Measurements from ENCODE around the gene AMZ1.

The AMZ1 gene

GRCh38 chr7:2661602-2662272, 26.3 kb upstream of the AMZ1 start:
- DNase-seq: no peak
- H4K12ac ChIP-seq (ENCODE audit: low read depth, low read length): no peak overlapping the region
- H4K91ac ChIP-seq (ENCODE audit: low read depth, low read length): no peak overlapping the region
- no peak overlapping the region for H2AFZ ChIP-seq (ENCODE audit: insufficient read depth, low read length, poor library complexity)
- no peak overlapping the region for H3K23ac ChIP-seq (ENCODE audit: low read length)
- H3K9ac ChIP-seq (ENCODE audit: low read length): no peak overlapping the region
- no peaks in the 10 kb centered on the region for H3K79me2 ChIP-seq (ENCODE audit: control insufficient read depth, insufficient read depth, low read length, poor library complexity)
- no peaks in the 10 kb centered on the region for H3K27me3 ChIP-seq (ENCODE audit: insufficient read depth, low read length)
- no CpG with 5 or more reads among the region's 43 CpGs for WGBS (ENCODE audit: extremely low coverage, insufficient coverage, insufficient read length)
- H2AK5ac ChIP-seq (ENCODE audit: low read length): no peak overlapping the region
- no peak overlapping the region for H2BK12ac ChIP-seq (ENCODE audit: low read length)
- no peak overlapping the region for H3K27ac ChIP-seq (ENCODE audit: low read depth, low read length)
- H3K4me2 ChIP-seq (ENCODE audit: low read length): no peak overlapping the region
- no peak overlapping the region for H2BK120ac ChIP-seq (ENCODE audit: insufficient read depth, low read length, poor library complexity)
- H3K14ac ChIP-seq (ENCODE audit: low read length): no peak overlapping the region
- H3K4ac ChIP-seq (ENCODE audit: low read depth, low read length): no peak overlapping the region
- H2BK5ac ChIP-seq (ENCODE audit: low read depth, low read length, poor library complexity): no peak overlapping the region
- no peaks in the 10 kb centered on the region for H3K79me1 ChIP-seq (ENCODE audit: low read length)
- H3K9me3 ChIP-seq (ENCODE audit: insufficient read depth, low read depth, low read length): peaks cover 2% of the 10 kb centered on the region
- H4K8ac ChIP-seq (ENCODE audit: low read depth, low read length): no peak overlapping the region
- no peak overlapping the region for H3K18ac ChIP-seq (ENCODE audit: low read length)
- H3K36me3 ChIP-seq (ENCODE audit: control insufficient read depth in 1 of 2, insufficient read depth in 2 of 2, low read length in 2 of 2): peaks cover 58 to 59% of the 10 kb centered on the region in 2 experiments
- no peaks in the 10 kb centered on the region for H3K4me1 ChIP-seq (ENCODE audit: control insufficient read depth in 1 of 2, insufficient read depth in 2 of 2, low read length in 2 of 2)
- no peak overlapping the region for H3K4me3 ChIP-seq (ENCODE audit: low read depth, low read length)

DNA sequence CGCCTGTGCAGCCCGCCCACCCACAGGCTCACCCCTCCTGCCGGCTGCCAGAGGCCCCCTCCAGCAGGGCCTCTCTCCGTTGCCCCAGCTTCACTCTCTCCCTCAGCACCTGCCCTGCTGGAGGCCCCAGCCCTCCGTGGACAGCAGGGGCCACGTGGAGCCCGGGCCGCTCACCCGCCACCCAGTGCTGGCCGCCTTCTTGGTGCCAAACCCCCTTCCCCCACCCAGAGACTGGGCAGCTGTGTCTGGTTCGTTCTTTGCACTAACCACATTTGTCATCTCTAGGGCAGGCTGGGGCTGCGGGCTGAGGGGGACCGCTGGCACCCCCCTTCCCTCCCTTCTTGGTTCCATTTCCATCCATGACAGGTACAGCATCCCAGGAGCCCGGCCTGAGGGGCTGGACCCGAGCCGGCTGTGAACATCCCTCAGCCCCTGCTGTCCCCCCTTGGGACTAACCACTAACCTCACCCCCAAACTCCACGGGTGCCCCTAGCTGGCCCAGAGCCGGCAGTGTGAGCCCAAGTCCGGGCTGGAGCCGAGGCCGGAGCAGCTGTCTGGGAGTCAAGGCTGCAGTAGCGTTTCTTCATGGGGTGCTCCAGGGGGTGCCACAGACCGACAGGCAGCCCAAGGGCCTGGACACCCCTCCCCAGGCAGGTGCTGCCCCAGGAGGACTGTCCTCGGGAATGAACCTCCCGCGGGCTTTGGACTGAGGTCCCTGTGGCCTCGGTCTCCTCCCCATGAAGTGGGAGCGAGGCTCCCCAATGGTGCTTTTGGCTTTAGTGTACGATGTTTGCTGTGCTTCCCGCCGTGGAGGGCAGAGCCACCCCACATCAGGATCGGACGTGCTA, 25.5 kb upstream of the AMZ1 start:
- no CpG with 5 or more reads among the region's 33 CpGs for WGBS (ENCODE audit: extremely low coverage, insufficient coverage, insufficient read length)
- H4K91ac ChIP-seq (ENCODE audit: low read depth, low read length): no peak overlapping the region
- no peak for DNase-seq

DNA sequence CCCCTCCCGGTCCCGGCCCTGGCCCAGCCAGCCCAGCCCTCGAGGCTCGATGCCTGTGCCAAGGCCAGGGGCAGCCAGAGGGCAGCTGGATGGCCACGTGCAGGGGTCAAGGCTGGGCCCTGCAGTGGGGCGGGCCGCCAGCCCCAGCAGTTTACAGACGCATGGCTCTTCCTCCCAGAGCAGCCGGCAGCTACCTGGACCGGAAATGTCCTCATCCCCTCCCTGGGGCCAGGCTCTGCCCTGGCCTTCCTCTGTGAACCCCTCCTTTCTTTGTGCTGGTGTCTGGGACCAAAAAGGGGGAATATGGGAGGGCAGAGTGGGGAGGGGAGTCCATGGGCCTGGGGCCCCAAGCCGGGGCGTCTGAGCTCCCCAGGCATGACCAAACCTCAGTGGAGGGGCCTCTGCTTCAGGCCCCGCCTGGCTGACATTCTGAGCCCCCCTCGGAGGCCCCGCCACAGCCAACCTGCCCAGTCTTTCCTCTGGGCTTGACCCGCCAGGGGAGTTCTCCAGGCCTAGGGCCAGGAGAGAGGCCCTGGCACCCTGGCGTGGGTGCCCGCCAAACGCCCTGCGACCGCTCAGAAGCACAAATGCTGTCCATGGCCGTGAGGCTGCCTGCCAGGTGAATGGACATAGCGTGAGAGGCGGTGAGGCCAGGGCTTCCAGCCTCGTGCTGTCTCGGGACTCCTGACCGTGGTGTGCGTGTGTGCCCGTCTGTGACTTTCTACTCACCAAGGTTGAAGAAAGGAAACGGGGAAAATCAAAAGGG, 24.7 kb upstream of the AMZ1 start:
- peaks cover 2 to 3% of the 10 kb centered on the region in 2 experiments for H3K4me1 ChIP-seq (ENCODE audit: control insufficient read depth in 1 of 2, insufficient read depth in 2 of 2, low read length in 2 of 2)
- H2BK12ac ChIP-seq (ENCODE audit: low read length): no peak overlapping the region
- peaks cover 2% of the 10 kb centered on the region for H3K9me3 ChIP-seq (ENCODE audit: insufficient read depth, low read depth, low read length)
- no peak overlapping the region for H3K4me2 ChIP-seq (ENCODE audit: low read length)
- no peak overlapping the region for H3K23ac ChIP-seq (ENCODE audit: low read length)
- no peak overlapping the region for H3K18ac ChIP-seq (ENCODE audit: low read length)
- peaks cover 42 to 44% of the 10 kb centered on the region in 2 experiments for H3K36me3 ChIP-seq (ENCODE audit: control insufficient read depth in 1 of 2, insufficient read depth in 2 of 2, low read length in 2 of 2)
- no peak overlapping the region for H2AFZ ChIP-seq (ENCODE audit: insufficient read depth, low read length, poor library complexity)
- no peak overlapping the region for H2BK120ac ChIP-seq (ENCODE audit: insufficient read depth, low read length, poor library complexity)
- no peaks in the 10 kb centered on the region for H3K79me2 ChIP-seq (ENCODE audit: control insufficient read depth, insufficient read depth, low read length, poor library complexity)
- H3K14ac ChIP-seq (ENCODE audit: low read length): no peak overlapping the region
- no peak overlapping the region for H2BK5ac ChIP-seq (ENCODE audit: low read depth, low read length, poor library complexity)
- WGBS (ENCODE audit: extremely low coverage, insufficient coverage, insufficient read length): no CpG with 5 or more reads among the region's 30 CpGs
- no peaks in the 10 kb centered on the region for H3K27me3 ChIP-seq (ENCODE audit: insufficient read depth, low read length)
- H3K4ac ChIP-seq (ENCODE audit: low read depth, low read length): no peak overlapping the region
- no peak overlapping the region for H2AK5ac ChIP-seq (ENCODE audit: low read length)
- no peak for DNase-seq
- no peak overlapping the region for H3K9ac ChIP-seq (ENCODE audit: low read length)
- H4K12ac ChIP-seq (ENCODE audit: low read depth, low read length): no peak overlapping the region
- no peak overlapping the region for H3K4me3 ChIP-seq (ENCODE audit: low read depth, low read length)
- no peaks in the 10 kb centered on the region for H3K79me1 ChIP-seq (ENCODE audit: low read length)
- H4K8ac ChIP-seq (ENCODE audit: low read depth, low read length): no peak overlapping the region
- H4K91ac ChIP-seq (ENCODE audit: low read depth, low read length): no peak overlapping the region
- H3K27ac ChIP-seq (ENCODE audit: low read depth, low read length): no peak overlapping the region

More for the DNA sequence above, 25.5 kb upstream of the AMZ1 start:
- Histone ChIP-seq H4K12ac (ENCODE audit: low read depth, low read length) (no peak overlapping the region), H3K4me2 (ENCODE audit: low read length) (no peak overlapping the region), H2AK5ac (ENCODE audit: low read length) (no peak overlapping the region), H3K27me3 (ENCODE audit: insufficient read depth, low read length) (no peaks in the 10 kb centered on the region), H2AFZ (ENCODE audit: insufficient read depth, low read length, poor library complexity) (no peak overlapping the region), H3K18ac (ENCODE audit: low read length) (no peak overlapping the region), H3K23ac (ENCODE audit: low read length) (no peak overlapping the region), H3K9me3 (ENCODE audit: insufficient read depth, low read depth, low read length) (peaks cover 2% of the 10 kb centered on the region), H3K79me2 (ENCODE audit: control insufficient read depth, insufficient read depth, low read length, poor library complexity) (no peaks in the 10 kb centered on the region), H3K27ac (ENCODE audit: low read depth, low read length) (no peak overlapping the region), H3K79me1 (ENCODE audit: low read length) (no peaks in the 10 kb centered on the region), H2BK120ac (ENCODE audit: insufficient read depth, low read length, poor library complexity) (no peak overlapping the region), H3K14ac (ENCODE audit: low read length) (no peak overlapping the region), H2BK12ac (ENCODE audit: low read length) (no peak overlapping the region), H2BK5ac (ENCODE audit: low read depth, low read length, poor library complexity) (no peak overlapping the region), H3K36me3 (ENCODE audit: control insufficient read depth in 1 of 2, insufficient read depth in 2 of 2, low read length in 2 of 2) (peaks cover 50 to 52% of the 10 kb centered on the region in 2 experiments), H3K4ac (ENCODE audit: low read depth, low read length) (no peak overlapping the region), H4K8ac (ENCODE audit: low read depth, low read length) (no peak overlapping the region), H3K4me3 (ENCODE audit: low read depth, low read length) (no peak overlapping the region), H3K4me1 (ENCODE audit: control insufficient read depth in 1 of 2, insufficient read depth in 2 of 2, low read length in 2 of 2) (no peaks in the 10 kb centered on the region), H3K9ac (ENCODE audit: low read length) (no peak overlapping the region)

DNA sequence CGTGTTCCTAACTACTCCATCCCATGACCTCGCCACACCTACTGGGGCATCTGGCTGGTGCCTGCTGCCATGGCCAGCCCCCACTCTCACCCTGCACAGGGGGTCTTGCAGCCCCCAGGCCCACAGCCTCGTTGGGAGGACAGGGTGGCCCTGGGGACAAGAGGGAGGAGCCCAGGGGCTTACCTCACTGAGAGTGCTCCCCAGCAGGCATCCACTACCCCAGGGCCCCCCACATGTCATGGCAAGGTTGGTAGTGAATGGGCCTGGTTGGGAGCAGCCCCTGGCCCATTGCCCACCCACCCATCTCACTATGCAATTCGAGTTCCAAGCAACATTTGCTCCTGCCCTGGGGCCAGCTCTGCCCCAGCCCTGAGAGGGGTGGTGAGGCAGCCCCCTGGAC, 24.0 kb upstream of the AMZ1 start:
- Histone ChIP-seq H2AFZ (ENCODE audit: insufficient read depth, low read length, poor library complexity) (no peak overlapping the region), H3K27ac (ENCODE audit: low read depth, low read length) (no peak overlapping the region), H3K4me2 (ENCODE audit: low read length) (no peak overlapping the region), H3K79me2 (ENCODE audit: control insufficient read depth, insufficient read depth, low read length, poor library complexity) (no peaks in the 10 kb centered on the region), H3K4me1 (ENCODE audit: control insufficient read depth in 1 of 2, insufficient read depth in 2 of 2, low read length in 2 of 2) (peaks cover 3 to 4% of the 10 kb centered on the region in 2 experiments), H3K18ac (ENCODE audit: low read length) (no peak overlapping the region), H2BK5ac (ENCODE audit: low read depth, low read length, poor library complexity) (no peak overlapping the region), H3K9ac (ENCODE audit: low read length) (no peak overlapping the region), H2BK12ac (ENCODE audit: low read length) (no peak overlapping the region), H3K79me1 (ENCODE audit: low read length) (no peaks in the 10 kb centered on the region), H3K14ac (ENCODE audit: low read length) (no peak overlapping the region), H4K8ac (ENCODE audit: low read depth, low read length) (no peak overlapping the region), H3K27me3 (ENCODE audit: insufficient read depth, low read length) (no peaks in the 10 kb centered on the region), H2BK120ac (ENCODE audit: insufficient read depth, low read length, poor library complexity) (no peak overlapping the region), H4K12ac (ENCODE audit: low read depth, low read length) (no peak overlapping the region), H3K36me3 (ENCODE audit: control insufficient read depth in 1 of 2, insufficient read depth in 2 of 2, low read length in 2 of 2) (peaks cover 35 to 38% of the 10 kb centered on the region in 2 experiments), H2AK5ac (ENCODE audit: low read length) (no peak overlapping the region), H3K9me3 (ENCODE audit: insufficient read depth, low read depth, low read length) (peaks cover 2% of the 10 kb centered on the region), H4K91ac (ENCODE audit: low read depth, low read length) (no peak overlapping the region), H3K4me3 (ENCODE audit: low read depth, low read length) (no peak overlapping the region), H3K23ac (ENCODE audit: low read length) (no peak overlapping the region), H3K4ac (ENCODE audit: low read depth, low read length) (no peak overlapping the region)
- WGBS (ENCODE audit: extremely low coverage, insufficient coverage, insufficient read length): no CpG with 5 or more reads among the region's 4 CpGs
- DNase-seq: no peak
